H4 (cell line): ENCODE data around the gene SLC20A1. TPM values are rescaled to one million over a fixed set of nuclear protein-coding genes. Genes with fewer than 3 reads are reported as not detected.
"Not testable (repeated sequence)": the region's sequence is repeated elsewhere in the genome, so short reads cannot be mapped to it uniquely, and the experiment has no call there.

Source experiments
- DNase-seq: peaks from one replicate; pipeline ENCODE4 v3.0.0-alpha.2; 2015; ENCODE audit warnings: low spot score
- total RNA-seq: library from RNA; depleted of rRNA; stranded (reverse); fragments of >200 nt; shearing (Covaris generic); gene quantifications from 2 replicates; pipeline ENCODE4 v1.2.3, GENCODE V29; 2014; rRNA removed

The SLC20A1 gene
- 54.2 and 57.2 TPM in 2 replicates for total RNA-seq

DNA sequence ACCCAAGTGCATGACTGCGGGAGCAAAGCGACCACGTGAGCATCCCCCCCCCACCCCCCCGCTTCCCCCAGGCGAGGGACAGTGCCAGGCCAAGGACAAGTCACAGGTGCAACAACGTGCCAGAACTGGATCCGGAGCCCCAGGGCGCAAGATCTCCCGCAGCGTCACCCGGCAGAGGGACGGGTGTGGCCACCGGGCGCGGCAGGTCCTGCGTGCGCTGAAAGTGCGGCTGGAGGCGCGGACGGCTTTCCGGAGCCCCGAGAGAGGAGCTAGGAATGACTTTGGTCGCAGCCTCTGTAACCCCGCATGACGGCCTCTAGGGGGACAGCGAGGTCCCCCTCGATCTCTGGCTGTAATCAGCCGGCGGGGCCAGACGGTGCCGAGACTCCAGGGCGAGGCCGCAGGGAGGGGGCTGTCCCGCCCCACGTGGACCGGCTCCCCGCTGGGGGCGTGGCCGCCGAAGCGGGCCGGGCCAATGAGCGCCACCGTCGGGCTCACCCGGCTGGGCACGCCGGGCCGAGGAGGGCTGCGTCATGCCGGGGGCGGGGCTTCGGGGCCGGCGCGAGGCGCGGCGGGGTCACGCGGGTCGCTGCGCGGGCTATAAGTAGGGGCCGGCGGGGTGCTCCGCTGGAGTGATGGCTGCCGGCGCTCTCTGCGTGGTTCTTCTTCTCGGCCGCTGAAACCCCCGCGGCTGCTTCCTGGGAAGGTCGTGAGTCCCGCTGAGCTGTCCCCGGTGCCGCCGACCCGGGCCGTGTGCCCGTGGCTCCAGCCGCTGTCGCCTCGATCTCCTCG is at the start of gene SLC20A1:
SLC20A1 (plus strand) TSS at position 630 of the 792 bp plus-strand sequence. CDS start 890 bp downstream, outside the sequence.
- peak; percentile 89 for DNase-seq

DNA sequence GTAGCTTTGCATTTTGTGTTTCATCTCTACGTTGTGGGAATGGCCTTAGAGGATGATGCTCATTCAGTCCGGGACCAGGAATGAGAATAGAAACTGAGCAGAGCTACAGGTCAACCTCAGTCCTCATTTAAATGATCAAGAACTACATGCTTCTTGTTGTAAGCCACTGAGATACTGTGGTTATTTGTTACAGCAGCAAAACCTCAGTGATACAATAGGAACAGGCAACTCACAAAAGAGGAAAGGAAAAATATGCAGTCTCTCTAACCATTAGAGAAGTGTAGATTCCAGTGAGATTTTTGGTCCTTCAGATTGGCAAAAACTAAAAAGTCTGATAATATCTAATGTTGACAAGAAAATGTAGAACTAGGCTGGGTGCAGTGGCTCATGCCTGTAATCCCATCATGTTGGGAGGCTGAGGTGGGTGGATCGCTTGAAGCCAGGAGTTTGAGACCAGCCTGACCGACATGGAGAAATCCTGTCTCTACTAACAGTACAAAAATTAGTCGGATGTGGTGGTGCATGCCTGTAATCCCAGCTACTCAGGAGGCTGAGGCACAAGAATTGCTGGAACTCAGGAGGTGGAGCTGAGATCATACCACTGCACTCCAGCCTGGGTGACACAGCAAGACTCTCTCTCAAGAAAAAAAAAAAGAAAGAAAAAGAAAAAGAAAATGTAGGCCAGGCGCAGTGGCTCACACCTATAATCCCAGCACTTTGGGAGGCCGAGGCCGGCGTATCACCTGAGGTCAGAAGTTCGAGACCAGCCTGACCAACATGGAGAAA is 48.0 kb upstream of the SLC20A1 start:
- DNase-seq, result no peak

- DNase-seq, result no peak
Observed at GRCh38 chr2:112600634-112601033, 45.1 kb upstream of the SLC20A1 start.

DNA sequence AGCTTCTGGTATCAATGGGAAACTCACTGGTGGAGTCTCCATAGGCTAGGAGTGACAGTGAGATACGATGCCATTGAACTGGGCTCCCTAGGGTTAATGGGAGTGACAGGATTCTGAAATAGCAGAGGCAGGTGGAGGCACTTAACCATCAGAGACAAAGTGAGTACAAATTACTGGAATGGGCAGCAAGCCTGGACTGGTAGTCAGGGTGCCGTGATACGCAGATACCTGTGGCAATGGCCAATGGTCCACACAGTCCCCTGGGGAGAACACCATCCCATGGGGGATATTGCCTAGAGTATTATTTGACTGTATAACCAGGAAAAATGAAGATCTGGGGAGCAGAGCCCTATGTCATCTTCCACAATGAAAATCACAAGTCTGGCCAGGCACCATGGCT is 44.0 kb upstream of the SLC20A1 start:
- DNase-seq, result no peak

DNA sequence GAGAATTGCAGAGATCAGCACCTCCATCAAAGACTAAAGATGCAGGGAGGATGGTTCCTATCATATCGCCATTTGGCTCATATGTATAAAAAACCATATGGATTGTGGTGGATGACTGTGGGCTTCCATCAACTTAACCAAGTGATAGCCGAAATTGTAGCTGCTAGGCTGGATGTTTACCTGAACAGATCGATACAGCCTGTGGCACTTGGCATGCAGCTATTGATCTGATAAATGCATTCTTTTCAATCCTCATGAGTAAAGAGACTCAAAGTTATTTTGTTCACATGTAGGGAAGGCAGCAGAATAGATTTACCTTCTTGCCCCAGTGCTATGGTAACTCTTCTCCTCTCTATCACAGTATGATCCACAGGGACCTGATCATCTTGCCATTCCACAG is 42.8 kb upstream of the SLC20A1 start:
- no peak for DNase-seq

DNA sequence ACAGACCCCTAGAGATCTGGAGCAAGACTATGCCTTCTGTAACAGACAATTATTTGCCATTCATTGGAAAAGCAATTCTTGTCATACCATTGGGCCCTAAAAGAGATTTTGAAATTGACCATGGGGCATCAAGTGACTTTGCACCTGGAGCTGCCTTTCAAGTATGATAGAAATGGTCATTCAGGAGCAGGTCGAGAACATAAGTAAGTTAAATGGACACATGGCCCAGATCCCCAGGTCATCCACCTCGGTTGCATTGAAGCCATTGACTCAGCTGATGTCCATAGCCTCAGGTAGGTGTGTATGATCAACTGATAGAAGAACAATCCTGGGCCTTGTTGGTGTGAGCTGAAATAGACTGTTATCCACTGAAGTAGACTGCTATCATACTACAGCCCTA is 42.0 kb upstream of the SLC20A1 start:
- no peak for DNase-seq

- no peak for DNase-seq
Observed at GRCh38 chr2:112604952-112605351, 40.8 kb upstream of the SLC20A1 start.

GRCh38 chr2:112605926-112606325 is 39.8 kb upstream of the SLC20A1 start:
- no peak for DNase-seq

DNA sequence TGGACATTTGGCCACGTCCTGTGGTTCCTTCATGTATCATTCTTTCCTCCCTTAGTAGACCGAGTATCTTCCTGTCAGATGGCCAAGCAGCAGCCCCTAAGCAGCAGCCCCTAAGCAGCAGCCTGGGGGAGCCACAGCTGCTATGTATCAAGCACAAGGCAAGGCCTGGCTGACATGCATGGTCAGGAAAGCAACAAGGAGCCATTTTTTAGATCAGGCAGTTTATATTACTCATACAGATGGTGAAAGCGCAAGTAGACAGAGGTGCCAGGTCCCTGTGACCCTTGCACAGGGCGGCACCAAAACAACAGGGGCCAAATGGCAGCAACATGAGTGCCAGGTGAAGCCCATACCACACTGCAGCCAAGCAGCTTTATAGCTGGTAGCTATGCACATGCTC is 39.2 kb upstream of the SLC20A1 start:
- DNase-seq, result no peak

- DNase-seq, result no peak
Observed at GRCh38 chr2:112607680-112608438, 37.9 kb upstream of the SLC20A1 start.

DNA sequence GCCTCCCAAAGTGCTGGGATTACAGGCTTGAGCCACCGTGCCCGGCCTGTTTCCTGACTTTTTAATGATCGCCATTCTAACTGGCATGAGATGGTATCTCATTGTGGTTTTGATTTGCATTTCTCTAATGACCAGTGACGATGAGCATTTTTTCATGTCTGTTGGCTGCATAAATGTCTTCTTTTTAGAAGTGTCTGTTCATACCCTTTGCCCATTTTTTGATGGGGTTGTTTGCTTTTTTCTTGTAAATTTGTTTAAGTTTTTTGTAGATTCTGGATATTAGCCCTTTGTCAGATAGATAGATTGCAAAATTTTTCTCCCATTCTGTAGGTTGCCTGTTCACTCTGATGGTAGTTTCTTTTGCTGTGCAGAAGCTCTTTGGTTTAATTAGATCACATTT is 36.4 kb upstream of the SLC20A1 start:
- DNase-seq, result not testable (repeated sequence)

DNA sequence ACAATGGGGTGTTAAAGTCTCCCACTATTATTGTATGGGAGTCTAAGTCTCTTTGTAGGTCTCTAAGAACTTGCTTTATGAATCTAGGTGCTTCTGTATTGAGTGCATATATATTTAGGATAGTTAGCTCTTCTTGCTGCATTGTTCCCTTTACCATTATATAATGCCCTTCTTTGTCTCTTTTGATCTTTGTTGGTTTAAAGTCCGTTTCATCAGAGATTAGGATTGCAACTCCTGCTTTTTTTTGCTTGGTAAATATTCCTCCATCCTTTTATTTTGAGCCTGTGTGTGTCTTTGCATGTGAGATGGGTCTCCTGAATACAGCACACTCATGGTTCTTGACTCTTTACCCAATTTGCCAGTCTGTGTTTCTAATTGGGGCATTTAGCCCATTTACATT is 33.5 kb upstream of the SLC20A1 start:
- DNase-seq, result not testable (repeated sequence)

GRCh38 chr2:112614201-112614840 is 31.4 kb upstream of the SLC20A1 start:
- DNase-seq, result no peak

DNA sequence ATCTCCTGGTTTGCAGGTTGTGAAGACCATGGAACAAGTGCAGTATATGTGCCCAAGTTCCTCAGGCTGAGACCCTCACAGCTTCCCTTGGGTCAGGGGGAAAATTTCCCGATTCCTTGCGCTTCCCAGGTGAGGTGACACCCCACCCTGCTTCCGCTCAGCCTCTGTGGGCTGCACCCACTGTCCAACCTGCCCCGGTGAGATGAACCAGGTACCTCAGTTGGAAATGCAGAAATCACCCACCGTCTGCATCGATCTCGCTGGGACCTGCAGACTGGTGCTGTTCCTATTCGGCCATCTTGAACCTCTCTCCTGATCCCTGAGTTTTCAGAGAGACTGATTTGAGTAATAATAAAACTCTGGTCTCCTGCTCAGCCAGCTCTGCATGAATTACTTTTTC is 30.7 kb upstream of the SLC20A1 start:
- no peak for DNase-seq

- DNase-seq, result not testable (repeated sequence)
Observed at GRCh38 chr2:112615798-112616197, 29.9 kb upstream of the SLC20A1 start.

- no peak for DNase-seq
Observed at GRCh38 chr2:112618383-112618782, 27.4 kb upstream of the SLC20A1 start.

DNA sequence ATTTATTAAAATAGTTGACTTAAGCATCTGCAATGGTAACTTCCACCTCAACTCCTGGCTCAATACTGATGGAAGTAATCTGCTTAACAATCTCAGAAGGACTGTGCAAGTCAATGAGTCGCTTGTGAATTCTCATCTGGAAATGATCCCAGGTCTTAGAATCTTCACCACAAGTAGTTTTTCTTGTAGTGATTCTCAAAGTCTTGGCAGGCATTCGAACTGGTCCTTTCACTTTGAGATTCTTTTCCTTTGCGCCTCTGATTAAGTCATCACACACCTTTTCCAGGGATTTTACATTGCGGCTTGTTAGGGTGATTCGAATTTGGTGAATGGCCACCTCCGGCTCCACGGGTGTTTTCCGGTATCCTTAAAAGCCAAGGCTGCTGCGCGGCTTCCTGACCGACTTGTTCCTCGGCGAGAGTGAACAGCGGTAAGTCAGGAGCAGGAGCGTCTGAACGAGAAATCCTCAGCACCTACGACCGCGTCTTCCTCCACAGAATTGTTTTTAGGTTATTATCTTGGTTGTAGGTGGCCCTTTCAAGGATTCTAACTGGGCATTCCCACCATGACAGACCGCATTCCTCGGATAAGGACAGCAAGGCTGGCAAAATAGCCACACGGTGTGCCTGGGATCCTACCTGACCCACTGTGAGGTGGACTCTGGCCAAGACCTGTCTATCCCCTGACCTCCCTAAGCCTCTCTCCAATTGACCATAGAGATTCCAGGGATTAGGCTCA is 23.8 kb upstream of the SLC20A1 start:
- DNase-seq, result no peak

- no peak for DNase-seq
Observed at GRCh38 chr2:112622528-112622849, 23.2 kb upstream of the SLC20A1 start.

GRCh38 chr2:112623913-112624777 is 21.6 kb upstream of the SLC20A1 start:
- peak; percentile 76 for DNase-seq

DNA sequence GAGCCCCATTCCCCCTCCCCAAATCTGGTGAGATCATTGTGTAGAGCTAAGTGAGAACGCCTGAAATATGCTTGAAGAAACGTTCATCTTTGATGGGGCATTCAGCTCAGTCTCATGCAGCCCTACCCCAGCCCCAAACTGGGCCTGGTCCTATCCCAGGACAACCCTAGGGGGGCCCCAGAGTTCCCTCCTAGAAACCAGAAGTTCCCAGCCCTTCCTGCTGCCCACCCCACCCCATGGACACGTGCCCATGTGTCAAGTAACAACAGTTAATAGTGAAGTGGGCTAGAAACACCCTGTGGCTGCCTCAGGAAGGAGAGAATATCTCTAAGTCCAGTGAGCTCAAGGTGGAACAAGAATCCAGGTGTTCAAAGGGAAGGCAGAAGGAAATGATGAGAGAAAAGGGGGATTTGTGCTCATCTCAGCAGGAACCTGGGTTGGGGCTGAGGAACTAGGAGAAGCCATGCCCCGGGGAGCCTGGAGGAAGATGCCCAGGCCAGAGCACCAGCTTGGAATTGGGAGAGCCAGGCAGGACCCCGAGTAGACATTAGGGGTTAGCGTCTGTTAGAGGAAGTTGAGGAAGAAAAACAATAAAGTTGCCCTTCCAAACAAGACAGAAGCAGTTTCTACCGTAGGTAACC is 20.1 kb upstream of the SLC20A1 start:
- no peak for DNase-seq
